Stomach (tissue), 4 donors: ENCODE measurements around the gene ABCA13.

ENCODE experiments used
- CTCF ChIP-seq, 7 experiments: fragments of 450-650 bp in 4 of 7; fragments of 200-600 bp in 3 of 7; sonication (generic) in 3 of 7; IDR thresholded peaks; one replicate each; pipeline ENCODE4 v1.5.1; 2016 to 2019; ENCODE audit warnings: antibody characterized with exemption in 7 of 7, control low read depth in 2 of 7, mild to moderate bottlenecking in 1 of 7
- EP300 ChIP-seq: sonication (generic); formaldehyde crosslinking; IDR thresholded peaks from one replicate; pipeline ENCODE4 v1.6.1; 2017; ENCODE audit warnings: antibody characterized with exemption

DNA sequence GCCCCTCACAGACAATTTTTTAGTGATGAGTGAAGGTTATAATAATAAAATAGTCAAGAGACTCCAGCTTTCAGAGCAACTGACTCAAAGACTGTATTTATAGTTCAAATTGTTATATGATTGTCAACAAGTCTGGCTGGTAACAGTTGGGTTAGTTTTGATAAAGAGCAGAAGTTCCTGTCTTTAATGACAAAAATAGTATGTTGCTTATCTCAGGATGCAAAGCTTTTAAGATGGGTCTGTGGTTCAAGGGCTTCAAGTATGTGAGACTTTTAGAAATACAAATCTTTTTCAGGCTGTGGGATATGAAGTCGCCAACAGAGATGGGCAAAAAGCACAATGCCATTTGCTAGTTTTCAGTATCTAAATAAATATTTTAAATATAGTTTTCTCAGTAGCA lies 118.4 kb downstream of the ABCA13 start:
- TF ChIP-seq CTCF (IDR thresholded peaks at IDR 0.05) = no peak
- TF ChIP-seq EP300 = no peak
